HCT116 (cell line): Measurements from ENCODE around the gene NFIX. TPM values are rescaled to one million over a fixed set of nuclear protein-coding genes. Genes with fewer than 3 reads are reported as not detected.

Experiments
- ATAC-seq: fragments of 200-7000 bp; cut with Tn5 transposase; 2 replicates; pipeline ENCODE4 v1.9.1; 2020; ENCODE audit warnings: mild to moderate bottlenecking, moderate library complexity
- BruUV-seq: library from RNA; stranded (reverse); fragments of 400-500 nt; replicated peaks from 2 replicates; lab custom pipeline; 2021; lab: Mats Ljungman, UMichigan
- CTCF ChIA-PET: fragments of 300-600 bp; sonication (Branson Sonifier 250); formaldehyde crosslinking; loops from one replicate; lab custom pipeline; 2021; ENCODE audit warnings: antibody characterized with exemption; lab: Charles Lee
- POLR2A ChIA-PET: fragments of 300-600, 350-600 bp; sonication (Branson Sonifier 250); formaldehyde crosslinking; loops from one replicate; lab custom pipeline; 2021; ENCODE audit warnings: antibody characterized with exemption; lab: Charles Lee
- RAD21 ChIA-PET, 2 experiments: fragments of 300-600 bp; sonication (Branson Sonifier 250); formaldehyde crosslinking; loops; one replicate each; lab custom pipeline; 2023; ENCODE audit warnings: low total read pairs in 2 of 2; ENCODE audit not compliant: uncharacterized antibody in 2 of 2, unreplicated experiment in 2 of 2, low non-redundant PET in 1 of 2; lab: Charles Lee
- DNase-seq: peaks from one replicate; pipeline ENCODE4 v3.0.0-alpha.2; 2010; ENCODE audit warnings: low read depth, low spot score
- H2AFZ ChIP-seq: fragments of 200-600 bp; shearing (Covaris generic), sonication (generic); 2 replicates; pipeline ENCODE4 v1.6.1; 2017; ENCODE audit warnings: low read depth, mixed run types, mixed read lengths, antibody characterized with exemption, low read length; ENCODE audit not compliant: poor library complexity, severe bottlenecking
- H3K27ac ChIP-seq: 2 replicates; pipeline ENCODE4 v1.5.1; 2012; ENCODE audit warnings: low read depth, low read length
- H3K27me3 ChIP-seq: fragments of 200-600 bp; sonication (generic); 2 replicates; pipeline ENCODE4 v1.6.1; 2016; ENCODE audit warnings: mixed run types, low read length, mixed read lengths; ENCODE audit not compliant: insufficient read depth
- H3K36me3 ChIP-seq, 2 experiments: fragments of 200-500 bp in 1 of 2; fragments of 200-600 bp in 1 of 2; sonication (Bioruptor generic) in 1 of 2; sonication (generic) in 1 of 2; 2 replicates each; pipeline versions ENCODE4 v1.5.1 to v1.6.1; 2014 to 2016; ENCODE audit warnings: low read length in 2 of 2, inconsistent platforms in 1 of 2, mixed read lengths in 1 of 2, mixed run types in 1 of 2; ENCODE audit not compliant: insufficient read depth in 2 of 2, control insufficient read depth in 1 of 2
- H3K4me1 ChIP-seq, 2 experiments: fragments of 200-600 bp in 1 of 2; sonication (generic) in 1 of 2; 2 replicates each; pipeline versions ENCODE4 v1.5.1 to v1.6.1; 2012 to 2017; ENCODE audit warnings: low read length in 2 of 2, inconsistent platforms in 1 of 2, mild to moderate bottlenecking in 1 of 2, mixed read lengths in 1 of 2, mixed run types in 1 of 2, moderate library complexity in 1 of 2; ENCODE audit not compliant: insufficient read depth in 2 of 2, control insufficient read depth in 1 of 2
- H3K4me2 ChIP-seq: fragments of 200-600 bp; sonication (generic); 2 replicates; pipeline ENCODE4 v1.6.1; 2017; ENCODE audit warnings: mixed run types, low read length, mixed read lengths
- H3K4me3 ChIP-seq, 2 experiments: fragments of 200-600 bp in 1 of 2; sonication (generic) in 1 of 2; replicated peaks in 1 of 2; 2 replicates each; pipeline ENCODE4 v1.5.1; 2011 to 2016; ENCODE audit warnings: low read length in 2 of 2, control low read depth in 1 of 2, low read depth in 1 of 2, mild to moderate bottlenecking in 1 of 2, mixed read lengths in 1 of 2, mixed run types in 1 of 2
- H3K79me2 ChIP-seq: fragments of 200-600 bp; sonication (generic); 2 replicates; pipeline ENCODE4 v1.6.1; 2017; ENCODE audit warnings: mild to moderate bottlenecking, mixed run types, low read length, moderate library complexity, mixed read lengths; ENCODE audit not compliant: insufficient read depth
- H3K9ac ChIP-seq: fragments of 200-600 bp; sonication (generic); 2 replicates; pipeline ENCODE4 v1.6.1; 2016; ENCODE audit warnings: low read length, mixed read lengths
- H3K9me2 ChIP-seq: fragments of 200-600 bp; sonication (generic), shearing (Covaris generic); 2 replicates; pipeline ENCODE4 v1.6.1; 2017; ENCODE audit warnings: mixed run types, mild to moderate bottlenecking, moderate library complexity; ENCODE audit not compliant: insufficient read depth
- H3K9me3 ChIP-seq, 2 experiments: fragments of 200-500 bp in 1 of 2; fragments of 200-600 bp in 1 of 2; sonication (Bioruptor generic) in 1 of 2; sonication (generic) in 1 of 2; 2 replicates each; pipeline ENCODE4 v1.6.1; 2014 to 2017; ENCODE audit warnings: low read length in 2 of 2, mixed read lengths in 2 of 2, inconsistent platforms in 1 of 2, low read depth in 1 of 2, mild to moderate bottlenecking in 1 of 2, mixed run types in 1 of 2, moderate library complexity in 1 of 2; ENCODE audit not compliant: control insufficient read depth in 1 of 2, insufficient read depth in 1 of 2
- H4K20me1 ChIP-seq: fragments of 200-600 bp; sonication (generic), shearing (Covaris generic); 2 replicates; pipeline ENCODE4 v1.6.1; 2017; ENCODE audit warnings: mixed run types, mild to moderate bottlenecking, moderate library complexity; ENCODE audit not compliant: insufficient read depth
- ATF3 ChIP-seq: IDR thresholded peaks from 2 replicates; pipeline ENCODE4 v1.6.1; 2012
- CBX3 ChIP-seq: IDR thresholded peaks from 2 replicates; pipeline ENCODE4 v1.6.1; 2012; ENCODE audit warnings: low read depth
- EZH2 ChIP-seq: fragments of 200-600 bp; sonication (generic); IDR thresholded peaks from 2 replicates; pipeline ENCODE4 v1.6.1; 2017; ENCODE audit warnings: antibody characterized with exemption, mixed run types
- FOSL1 ChIP-seq: IDR thresholded peaks from 2 replicates; pipeline ENCODE4 v1.6.1; 2012; ENCODE audit warnings: low read depth
- POLR2A ChIP-seq: IDR thresholded peaks from 2 replicates; pipeline ENCODE4 v1.7.0; 2011; ENCODE audit warnings: borderline replicate concordance; ENCODE audit not compliant: insufficient read depth, insufficient read length; ENCODE audit errors: extremely low read depth
- POLR2AphosphoS5 ChIP-seq: IDR thresholded peaks from 2 replicates; pipeline ENCODE4 v1.6.1; 2011; ENCODE audit warnings: mild to moderate bottlenecking, low read depth, low read length, moderate library complexity
- REST ChIP-seq: IDR thresholded peaks from 2 replicates; pipeline ENCODE4 v1.6.1; 2012; ENCODE audit warnings: low read depth
- SIN3A ChIP-seq: IDR thresholded peaks from 2 replicates; pipeline ENCODE4 v1.6.1; 2012; ENCODE audit warnings: low read depth
- SP1 ChIP-seq: IDR thresholded peaks from 2 replicates; pipeline ENCODE4 v1.6.1; 2012; ENCODE audit warnings: low read depth
- SRF ChIP-seq: IDR thresholded peaks from 2 replicates; pipeline ENCODE4 v1.6.1; 2012; ENCODE audit warnings: low read depth
- ZFX ChIP-seq: fragments of 450-650 bp; IDR thresholded peaks from 2 replicates; pipeline ENCODE4 v1.6.1; 2017
- intact Hi-C: fragments of 100-400 bp; cut with micrococcal nuclease; formaldehyde crosslinking; loops from 2 replicates; pipeline ENCODE4 v1.10.0; 2022
- total RNA-seq: library from RNA; stranded (reverse); gene quantifications from one replicate; pipeline ENCODE4 v1.2.1, GENCODE V29; 2021; ENCODE audit not compliant: unreplicated experiment
- TF ChIP-seq, protein P1 (sequence below), 3 experiments: fragments of 200-600 bp in 1 of 3; sonication (generic) in 1 of 3; IDR thresholded peaks in 2 of 3; conservative IDR thresholded peaks in 1 of 3; 2 replicates each; pipeline ENCODE4 v1.5.1; 2012 to 2017; ENCODE audit warnings: low read depth in 2 of 3, low read length in 2 of 3, antibody characterized with exemption in 1 of 3, borderline replicate concordance in 1 of 3, control low read depth in 1 of 3, mild to moderate bottlenecking in 1 of 3, mixed read lengths in 1 of 3, mixed run types in 1 of 3, moderate library complexity in 1 of 3; ENCODE audit not compliant: insufficient read depth in 1 of 3
- TF ChIP-seq, protein P2 (sequence below): IDR thresholded peaks from 2 replicates; pipeline ENCODE4 v1.6.1; 2012

The NFIX gene
- total RNA-seq, 1 experiment from 2014 or later: 34.8 TPM

GRCh38 chr19:12953799-12954611 lies 41.3 kb upstream of the NFIX start:
- Histone ChIP-seq H3K4me3 (no peak overlapping the region), H3K36me3 (peaks cover 23 to 39% of the 10 kb centered on the region in 2 experiments), H3K27ac (peak overlapping the region; percentile 34), H3K4me2 (peak overlapping the region; percentile 86; the same call in 1 of the 2 replicates), H2AFZ (no peak overlapping the region), H3K9me3 (no peaks in the 10 kb centered on the region), H3K79me2 (peaks cover 63% of the 10 kb centered on the region), H4K20me1 (no peaks in the 10 kb centered on the region; the same call in 1 of the 2 replicates), H3K9me2 (no peaks in the 10 kb centered on the region), H3K27me3 (no peaks in the 10 kb centered on the region), H3K9ac (no peak overlapping the region), H3K4me1 (peaks cover 9 to 29% of the 10 kb centered on the region in 2 experiments)
- no TSS peak for BruUV-seq
- ChIA-PET POLR2A (interaction anchor here (0.9 to 1.7 kb wide), 2 partner anchors 11 to 39 kb away, joined by 3 to 5 read pairs; no protein-coding TSS in a partner anchor), RAD21 (no interaction called here), CTCF (interaction anchor here (3.6 kb wide), 1 partner anchor 11 kb away, joined by 15 read pairs; no protein-coding TSS in a partner anchor)
- no peak for ATAC-seq
- TF ChIP-seq FOSL1 (no peak), POLR2AphosphoS5 (0 out of 2 replicates have a peak, but pooled peaks have one; percentile 40)
- no peak for DNase-seq
- intact Hi-C loops: no loop called here

GRCh38 chr19:12954612-12954962 lies 40.7 kb upstream of the NFIX start:
- POLR2A ChIA-PET: interaction anchor here (0.9 to 2.0 kb wide), 3 partner anchors 8 to 39 kb away, joined by 3 to 8 read pairs (median 5); partner anchors contain the start of gene RAD23A
- no peak overlapping the region for H3K4me3 ChIP-seq
- peak overlapping the region; percentile 34; the same call in 1 of the 2 replicates for H3K27ac ChIP-seq
- H3K9me2 ChIP-seq: no peaks in the 10 kb centered on the region
- H3K4me2 ChIP-seq: peak overlapping the region; percentile 86
- no peak overlapping the region for H2AFZ ChIP-seq
- H3K4me1 ChIP-seq: peaks cover 9 to 29% of the 10 kb centered on the region in 2 experiments
- peaks cover 57% of the 10 kb centered on the region for H3K79me2 ChIP-seq
- intact Hi-C loops: no loop called here
- H3K27me3 ChIP-seq: no peaks in the 10 kb centered on the region
- peaks cover 17 to 33% of the 10 kb centered on the region in 2 experiments for H3K36me3 ChIP-seq
- H3K9me3 ChIP-seq: no peaks in the 10 kb centered on the region
- no TSS peak for BruUV-seq
- RAD21 ChIA-PET: no interaction called here
- CTCF ChIA-PET: interaction anchor here (3.6 kb wide), 1 partner anchor 11 kb away, joined by 15 read pairs; no protein-coding TSS in a partner anchor
- no peaks in the 10 kb centered on the region; the same call in 1 of the 2 replicates for H4K20me1 ChIP-seq
- H3K9ac ChIP-seq: no peak overlapping the region
- ATAC-seq (no peak), DNase-seq (no peak)
- TF ChIP-seq EZH2 (no peak), POLR2AphosphoS5 (no peak; the same call in 1 of the 2 replicates), FOSL1 (no peak), ATF3 (no peak), POLR2A (no peak), CBX3 (no peak), REST (no peak), SP1 (no peak), ZFX (no peak), SIN3A (no peak), SRF (no peak)
- TF ChIP-seq, protein P1, sequence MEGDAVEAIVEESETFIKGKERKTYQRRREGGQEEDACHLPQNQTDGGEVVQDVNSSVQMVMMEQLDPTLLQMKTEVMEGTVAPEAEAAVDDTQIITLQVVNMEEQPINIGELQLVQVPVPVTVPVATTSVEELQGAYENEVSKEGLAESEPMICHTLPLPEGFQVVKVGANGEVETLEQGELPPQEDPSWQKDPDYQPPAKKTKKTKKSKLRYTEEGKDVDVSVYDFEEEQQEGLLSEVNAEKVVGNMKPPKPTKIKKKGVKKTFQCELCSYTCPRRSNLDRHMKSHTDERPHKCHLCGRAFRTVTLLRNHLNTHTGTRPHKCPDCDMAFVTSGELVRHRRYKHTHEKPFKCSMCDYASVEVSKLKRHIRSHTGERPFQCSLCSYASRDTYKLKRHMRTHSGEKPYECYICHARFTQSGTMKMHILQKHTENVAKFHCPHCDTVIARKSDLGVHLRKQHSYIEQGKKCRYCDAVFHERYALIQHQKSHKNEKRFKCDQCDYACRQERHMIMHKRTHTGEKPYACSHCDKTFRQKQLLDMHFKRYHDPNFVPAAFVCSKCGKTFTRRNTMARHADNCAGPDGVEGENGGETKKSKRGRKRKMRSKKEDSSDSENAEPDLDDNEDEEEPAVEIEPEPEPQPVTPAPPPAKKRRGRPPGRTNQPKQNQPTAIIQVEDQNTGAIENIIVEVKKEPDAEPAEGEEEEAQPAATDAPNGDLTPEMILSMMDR (IDR thresholded peaks at IDR 0.05 in 2 of 3, conservative IDR thresholded peaks at IDR 0.05 in 1 of 3; ENCODE audit: borderline replicate concordance in 1 of 3, insufficient read depth in 1 of 3, low read depth in 2 of 3, low read length in 2 of 3): no peak
- TF ChIP-seq, protein P2, sequence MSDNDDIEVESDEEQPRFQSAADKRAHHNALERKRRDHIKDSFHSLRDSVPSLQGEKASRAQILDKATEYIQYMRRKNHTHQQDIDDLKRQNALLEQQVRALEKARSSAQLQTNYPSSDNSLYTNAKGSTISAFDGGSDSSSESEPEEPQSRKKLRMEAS: no peak
